ENCODE measurements around the gene ZNF398.

Gene ZNF398

GRCh38 chr7:149150981-149151380 is 3.7 kb downstream of the ZNF398 start:
- DNase-seq (ENCODE audit: low spot score), result no peak

GRCh38 chr7:149153346-149153745 is 6.1 kb downstream of the ZNF398 start:
- DNase-seq (ENCODE audit: low spot score), result no peak

- no peak for DNase-seq (ENCODE audit: low spot score)
These were observed 6.8 kb downstream of the ZNF398 start for GRCh38 chr7:149154056-149154455.

- no peak for DNase-seq (ENCODE audit: low spot score)
These were observed 9.6 kb downstream of the ZNF398 start for GRCh38 chr7:149156898-149157297.

GRCh38 chr7:149161241-149161848 is 14.1 kb downstream of the ZNF398 start:
- no peak for DNase-seq (ENCODE audit: low spot score)

GRCh38 chr7:149166142-149166541 is 18.9 kb downstream of the ZNF398 start:
- DNase-seq (ENCODE audit: low spot score), result no peak

GRCh38 chr7:149166630-149167352 is 19.5 kb downstream of the ZNF398 start:
- DNase-seq (ENCODE audit: low spot score), result no peak

- DNase-seq (ENCODE audit: low spot score), result no peak
These were observed 24.8 kb downstream of the ZNF398 start for GRCh38 chr7:149171892-149172533.

- DNase-seq (ENCODE audit: low spot score), result no peak
These were observed 25.3 kb downstream of the ZNF398 start for GRCh38 chr7:149172534-149172920.

GRCh38 chr7:149175150-149175549 is 27.9 kb downstream of the ZNF398 start:
- no peak for DNase-seq (ENCODE audit: low spot score)

GRCh38 chr7:149179241-149179640 is 32.0 kb downstream of the ZNF398 start:
- DNase-seq (ENCODE audit: low spot score), result no peak

GRCh38 chr7:149180722-149181449 is 33.6 kb downstream of the ZNF398 start:
- DNase-seq (ENCODE audit: low spot score), result no peak

- DNase-seq (ENCODE audit: low spot score), result no peak
These were observed 34.2 kb downstream of the ZNF398 start for GRCh38 chr7:149181450-149181790.

- no peak for DNase-seq (ENCODE audit: low spot score)
These were observed 37.0 kb downstream of the ZNF398 start for GRCh38 chr7:149184274-149184673.

- DNase-seq (ENCODE audit: low spot score), result no peak
These were observed 41.0 kb downstream of the ZNF398 start for GRCh38 chr7:149188213-149188612.

- DNase-seq (ENCODE audit: low spot score), result no peak
These were observed 41.5 kb downstream of the ZNF398 start for GRCh38 chr7:149188637-149189259.

- DNase-seq (ENCODE audit: low spot score), result no peak
These were observed 44.6 kb downstream of the ZNF398 start for GRCh38 chr7:149191851-149192250.

- no peak for DNase-seq (ENCODE audit: low spot score)
These were observed 47.5 kb downstream of the ZNF398 start for GRCh38 chr7:149194799-149195179.

GRCh38 chr7:149195180-149196150 is 48.2 kb downstream of the ZNF398 start, which contains the start of gene ZNF282:
Gene ZNF282 (plus strand): TSS chr7:149195546. CDS start chr7:149195590, 44 bp downstream.
- DNase-seq (ENCODE audit: low spot score), result peak; percentile 68

GRCh38 chr7:149196151-149196704 is 49.0 kb downstream of the ZNF398 start:
- no peak for DNase-seq (ENCODE audit: low spot score)

GRCh38 chr7:149196705-149197171 is 49.5 kb downstream of the ZNF398 start:
- no peak for DNase-seq (ENCODE audit: low spot score)

Measured in hematopoietic multipotent progenitor cell treated with erythropoietin and hydrocortisone succinate and interleukin-3 and kit ligand, for 17 days (in vitro differentiated cells).